UCSD-AML1 (cell line): ENCODE data around the gene RUNX1.

Experiments
- DNase-seq: peaks from one replicate; lab custom pipeline; 2025; ENCODE audit not compliant: unreplicated experiment; lab: John Stamatoyannopoulos, UW

Gene RUNX1

GRCh38 chr21:34949499-34949898 is 99.6 kb downstream of the RUNX1 start:
- DNase-seq: no peak

DNA sequence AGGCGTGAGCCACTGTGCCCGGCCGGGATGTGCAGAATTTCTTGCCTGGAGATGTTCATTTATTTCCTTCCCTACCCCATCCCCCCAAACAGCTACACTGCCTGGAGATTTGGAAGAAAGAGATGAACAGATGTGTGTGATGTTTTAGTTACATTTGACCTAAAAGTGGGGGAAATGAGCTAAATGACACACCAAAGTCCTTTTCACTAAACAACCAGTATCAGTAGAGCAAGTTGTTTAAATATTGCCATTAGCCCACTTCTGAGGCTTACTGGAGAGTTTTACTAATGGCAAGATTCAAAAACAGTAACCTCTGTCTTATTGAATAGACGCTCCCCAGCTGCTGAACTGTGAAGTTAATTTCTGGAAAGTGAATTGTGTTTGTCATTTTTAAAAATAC is 100.1 kb downstream of the RUNX1 start:
- DNase-seq: no peak

- no peak for DNase-seq
These were observed 100.9 kb downstream of the RUNX1 start for GRCh38 chr21:34948157-34948556.

GRCh38 chr21:34946916-34947534 is 102.1 kb downstream of the RUNX1 start:
- no peak for DNase-seq

DNA sequence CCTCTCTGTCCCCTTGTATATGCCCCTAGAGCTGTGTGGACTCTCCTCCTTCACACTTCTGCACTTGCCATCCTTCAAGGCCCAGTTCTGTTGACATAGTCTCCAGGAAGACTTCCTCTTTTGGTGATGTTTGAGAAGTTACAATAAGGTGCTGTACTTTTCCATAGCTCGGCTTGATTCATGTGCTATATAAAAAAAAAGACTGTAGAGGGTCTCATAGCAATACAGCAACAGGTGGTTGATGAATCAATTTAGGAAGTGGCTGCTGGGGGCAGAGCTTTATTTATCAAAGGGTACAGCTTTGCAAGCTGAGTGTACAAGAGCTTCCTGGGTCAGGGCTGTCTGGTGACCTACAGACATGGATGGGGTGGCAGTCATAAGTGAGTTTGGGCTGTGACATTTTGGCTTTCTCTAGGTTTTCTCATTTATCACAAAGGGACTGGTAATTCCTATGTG is 102.7 kb downstream of the RUNX1 start:
- DNase-seq: no peak

DNA sequence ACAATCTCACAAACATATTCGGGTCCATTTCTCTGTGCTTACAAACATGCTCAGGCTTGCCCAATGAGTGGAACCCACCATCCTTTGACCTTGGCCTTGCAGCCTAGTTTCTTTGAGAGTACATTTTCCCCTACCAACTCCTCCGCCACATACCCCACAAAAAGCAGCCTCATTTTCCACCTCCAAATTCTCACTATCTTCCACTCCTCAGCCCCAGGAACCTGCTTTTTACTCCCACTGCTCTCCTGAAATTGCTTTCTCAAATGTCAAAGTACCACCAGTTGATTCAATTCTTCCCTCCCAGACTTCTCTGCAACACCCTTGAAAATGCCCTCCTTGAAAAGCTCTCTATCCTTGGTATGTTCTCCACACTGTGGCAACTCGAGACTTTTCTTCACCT is 103.8 kb downstream of the RUNX1 start:
- no peak for DNase-seq

- DNase-seq: no peak
These were observed 104.9 kb downstream of the RUNX1 start for GRCh38 chr21:34944015-34944755.

DNA sequence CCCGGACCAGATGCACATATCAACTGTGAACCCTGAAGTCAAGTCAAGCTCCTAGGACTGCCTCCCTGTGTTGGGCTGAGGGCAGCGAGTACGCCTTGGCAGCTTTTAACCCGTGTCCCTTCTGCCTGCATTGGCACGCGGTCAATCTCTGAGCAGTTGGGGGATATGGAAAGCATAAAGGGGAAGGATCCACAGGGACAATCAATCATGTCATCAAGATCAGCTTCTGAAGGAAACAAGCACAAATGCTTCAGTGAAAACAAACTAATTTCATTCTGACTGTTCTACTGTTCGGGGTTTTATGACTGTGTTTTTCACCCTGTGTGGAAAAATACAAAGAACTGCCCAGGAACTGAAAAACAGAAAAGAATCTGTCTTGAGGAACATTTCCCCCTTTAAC is 106.2 kb downstream of the RUNX1 start:
- DNase-seq: no peak

- DNase-seq: no peak
These were observed 107.9 kb downstream of the RUNX1 start for GRCh38 chr21:34941162-34941561.

DNA sequence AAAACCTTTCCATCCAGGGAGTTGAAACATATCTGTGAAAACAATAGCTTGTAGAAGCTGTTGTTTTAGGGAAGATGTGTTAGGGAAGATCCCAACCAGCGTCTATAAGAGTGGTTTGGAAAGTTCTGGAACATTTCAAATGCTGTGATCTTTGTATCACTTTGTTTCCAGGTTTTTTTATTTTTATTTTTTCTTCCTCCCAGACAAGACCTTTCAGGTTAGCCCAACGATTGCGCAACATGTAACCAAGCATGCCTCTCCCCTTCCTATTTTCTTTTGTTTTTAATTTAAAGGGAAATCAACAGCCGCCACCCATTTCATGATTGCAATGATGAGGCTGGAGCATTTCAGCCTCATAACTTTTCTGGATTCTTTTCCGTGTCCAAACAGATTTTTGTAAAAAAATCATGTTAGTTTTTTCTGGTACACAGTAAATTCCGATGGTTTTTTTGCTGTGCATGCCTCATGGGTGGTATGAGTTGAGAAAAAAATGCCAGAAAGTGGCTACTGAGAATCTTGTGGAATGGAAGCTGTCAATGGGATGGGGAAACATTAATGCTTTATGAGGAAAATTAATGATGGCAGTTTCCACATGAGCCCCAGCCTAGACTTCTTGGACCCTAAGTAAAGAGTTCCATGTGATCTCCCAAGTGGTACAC is 109.3 kb downstream of the RUNX1 start:
- DNase-seq: no peak

GRCh38 chr21:34938089-34938764 is 110.9 kb downstream of the RUNX1 start:
- DNase-seq: no peak

- DNase-seq: no peak
These were observed 112.1 kb downstream of the RUNX1 start for GRCh38 chr21:34936883-34937563.

- no peak for DNase-seq
These were observed 112.7 kb downstream of the RUNX1 start for GRCh38 chr21:34936371-34936789.

DNA sequence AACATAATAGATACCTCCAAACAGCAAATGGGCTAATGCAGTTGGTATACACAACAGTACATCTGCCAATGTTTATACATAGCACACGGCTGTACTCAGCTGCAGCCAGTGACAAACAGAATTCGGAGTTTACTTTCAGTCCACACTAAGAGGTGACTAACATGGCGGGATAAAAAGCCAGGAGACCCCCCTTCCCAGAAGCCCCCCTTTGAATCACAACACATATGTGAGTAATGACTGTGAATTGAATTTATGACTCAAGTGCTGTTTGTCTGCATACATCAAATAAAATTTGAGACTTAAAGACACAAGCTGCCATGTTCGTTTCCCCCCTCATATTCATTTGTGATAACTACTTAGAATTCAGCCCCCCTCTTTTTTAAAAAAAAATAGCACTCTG is 113.2 kb downstream of the RUNX1 start:
- DNase-seq: no peak

DNA sequence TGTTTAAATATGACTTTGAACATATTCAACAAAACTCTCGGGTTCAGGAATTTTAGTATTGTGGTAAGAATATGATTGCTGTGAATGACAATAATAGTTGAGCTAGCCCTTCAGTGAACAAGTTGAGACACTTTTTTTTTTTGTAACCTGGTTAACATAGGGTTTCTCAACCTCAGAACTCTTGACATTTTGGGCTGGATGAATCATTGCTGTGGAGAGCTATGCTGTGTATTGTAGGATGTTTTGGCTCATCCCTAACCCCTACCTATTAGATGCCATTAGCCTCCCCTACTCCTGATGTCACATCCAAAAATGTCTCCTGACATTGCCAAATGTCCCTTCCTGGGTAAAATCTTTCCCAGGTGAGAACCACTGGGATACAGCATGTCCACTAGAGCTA is 113.7 kb downstream of the RUNX1 start:
- DNase-seq: no peak

DNA sequence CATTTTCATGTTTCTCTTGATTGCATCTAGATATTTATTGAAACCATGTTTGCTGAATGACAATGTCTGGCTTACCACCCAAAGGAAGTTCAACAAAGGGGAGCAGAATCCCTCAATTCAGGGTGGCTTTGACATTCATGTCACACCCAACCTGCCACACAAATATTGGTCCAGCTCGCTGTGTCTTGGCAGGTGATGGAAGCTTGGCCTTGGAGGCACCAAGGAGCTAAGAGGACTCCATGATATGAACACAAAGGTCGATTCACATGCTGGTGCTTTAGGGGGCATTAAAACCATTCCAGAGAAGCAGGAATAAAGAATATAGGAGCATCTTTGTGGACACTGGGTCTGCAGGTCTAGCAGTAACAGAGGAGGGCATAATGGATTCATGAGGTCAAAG is 114.8 kb downstream of the RUNX1 start:
- no peak for DNase-seq

- DNase-seq: no peak
These were observed 115.3 kb downstream of the RUNX1 start for GRCh38 chr21:34933609-34934335.

- no peak for DNase-seq
These were observed 116.9 kb downstream of the RUNX1 start for GRCh38 chr21:34932233-34932632.

DNA sequence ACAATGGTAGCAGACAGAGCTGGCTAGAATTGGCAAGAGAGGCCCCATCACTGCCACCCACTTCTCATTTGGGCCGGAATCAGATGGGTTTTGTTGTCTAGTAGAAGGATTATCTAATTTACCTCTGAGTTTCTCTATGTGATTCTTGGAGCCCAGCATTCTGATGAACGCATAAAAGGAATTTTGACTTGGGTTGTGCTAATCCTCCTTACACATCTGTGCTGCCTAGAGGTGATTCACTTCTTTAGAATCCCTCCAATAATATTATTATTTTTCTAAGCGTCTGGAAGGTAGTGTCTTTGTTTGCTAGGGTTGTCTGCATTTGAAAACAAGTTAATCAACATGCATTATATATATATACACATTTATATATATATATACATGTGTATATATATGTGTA is 118.1 kb downstream of the RUNX1 start:
- no peak for DNase-seq

DNA sequence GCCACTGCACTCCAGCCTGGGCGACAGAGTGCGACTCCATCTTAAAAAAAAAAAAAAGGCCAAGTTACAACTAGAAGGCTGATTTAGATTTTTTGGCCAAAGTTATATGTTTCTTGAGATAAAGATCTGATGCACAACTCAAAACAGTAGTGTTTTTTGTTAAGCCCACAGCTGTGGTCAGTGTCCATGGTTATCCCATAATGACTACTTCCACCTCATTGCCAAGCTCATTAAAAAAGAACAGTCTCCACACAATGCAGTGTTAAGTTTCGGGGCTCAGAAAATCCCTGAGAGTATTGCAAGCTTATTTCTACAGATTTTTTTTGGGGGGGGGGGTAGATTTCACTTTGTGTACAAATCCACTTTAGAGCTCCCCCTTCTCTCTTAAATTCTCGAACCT is 120.5 kb downstream of the RUNX1 start:
- no peak for DNase-seq
